Gastroesophageal sphincter (tissue), 3 donors: ENCODE measurements around the gene TRIM69.

Source experiments
- EP300 ChIP-seq: sonication (generic); formaldehyde crosslinking; IDR thresholded peaks from one replicate; pipeline ENCODE4 v1.6.1; 2017; ENCODE audit warnings: antibody characterized with exemption, mild to moderate bottlenecking
- POLR2A ChIP-seq, 2 donors: fragments of 450-650 bp; IDR thresholded peaks; one replicate each; pipeline ENCODE4 v1.6.1; 2017; ENCODE audit warnings: antibody characterized with exemption in 2 of 2, mild to moderate bottlenecking in 2 of 2, moderate library complexity in 1 of 2
- POLR2AphosphoS5 ChIP-seq: sonication (generic); formaldehyde crosslinking; IDR thresholded peaks from one replicate; pipeline ENCODE4 v1.6.1; 2017; ENCODE audit warnings: antibody characterized with exemption
- TF ChIP-seq, protein P1 (sequence below), 4 experiments: fragments of 200-600 bp in 2 of 4; fragments of 450-650 bp in 2 of 4; sonication (generic) in 1 of 4; IDR thresholded peaks; one replicate each; pipeline ENCODE4 v1.5.1; 2017 to 2019; ENCODE audit warnings: antibody characterized with exemption in 4 of 4, mild to moderate bottlenecking in 2 of 4, moderate library complexity in 2 of 4

DNA sequence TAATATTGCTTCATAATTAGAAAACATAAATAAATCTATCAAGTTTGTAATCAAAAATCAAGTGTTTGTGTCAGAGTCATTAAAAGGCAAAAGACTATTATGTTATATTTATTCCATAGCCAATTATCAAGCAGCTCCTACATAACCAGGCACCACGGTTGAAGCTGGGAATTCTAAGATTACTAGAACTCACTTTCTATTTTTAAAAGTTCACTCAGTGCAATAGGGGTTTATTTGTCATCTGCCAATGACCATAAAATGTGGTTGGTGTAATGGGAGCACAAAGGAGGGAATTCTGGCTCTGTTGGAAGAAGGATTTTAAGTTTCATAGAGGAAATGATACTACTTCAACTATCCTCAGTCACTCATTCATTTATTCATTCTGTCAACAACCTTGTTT is 57.7 kb downstream of the TRIM69 start:
- TF ChIP-seq, protein P1, sequence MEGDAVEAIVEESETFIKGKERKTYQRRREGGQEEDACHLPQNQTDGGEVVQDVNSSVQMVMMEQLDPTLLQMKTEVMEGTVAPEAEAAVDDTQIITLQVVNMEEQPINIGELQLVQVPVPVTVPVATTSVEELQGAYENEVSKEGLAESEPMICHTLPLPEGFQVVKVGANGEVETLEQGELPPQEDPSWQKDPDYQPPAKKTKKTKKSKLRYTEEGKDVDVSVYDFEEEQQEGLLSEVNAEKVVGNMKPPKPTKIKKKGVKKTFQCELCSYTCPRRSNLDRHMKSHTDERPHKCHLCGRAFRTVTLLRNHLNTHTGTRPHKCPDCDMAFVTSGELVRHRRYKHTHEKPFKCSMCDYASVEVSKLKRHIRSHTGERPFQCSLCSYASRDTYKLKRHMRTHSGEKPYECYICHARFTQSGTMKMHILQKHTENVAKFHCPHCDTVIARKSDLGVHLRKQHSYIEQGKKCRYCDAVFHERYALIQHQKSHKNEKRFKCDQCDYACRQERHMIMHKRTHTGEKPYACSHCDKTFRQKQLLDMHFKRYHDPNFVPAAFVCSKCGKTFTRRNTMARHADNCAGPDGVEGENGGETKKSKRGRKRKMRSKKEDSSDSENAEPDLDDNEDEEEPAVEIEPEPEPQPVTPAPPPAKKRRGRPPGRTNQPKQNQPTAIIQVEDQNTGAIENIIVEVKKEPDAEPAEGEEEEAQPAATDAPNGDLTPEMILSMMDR (IDR thresholded peaks at IDR 0.05) = no peak
- no peak for TF ChIP-seq POLR2A (IDR thresholded peaks at IDR 0.05)
- no peak for TF ChIP-seq POLR2AphosphoS5
- no peak for TF ChIP-seq EP300
